ENCODE measurements around the gene VCAN.

VCAN gene

GRCh38 chr5:83570916-83571315 lies 99.4 kb downstream of the VCAN start:
- H3K4me3 Mint-ChIP-seq = no peak overlapping the region
- H3K27ac Mint-ChIP-seq = peak overlapping the region in 1 of 3 experiments; percentile 14
- peaks cover 86% of the 10 kb centered on the region for H3K36me3 Mint-ChIP-seq (ENCODE audit: low read depth)
- H3K4me1 Mint-ChIP-seq = peaks cover 15% of the 10 kb centered on the region
- no peak for TF ChIP-seq CTCF (IDR thresholded peaks at IDR 0.05; ENCODE audit: unreplicated experiment in 3 of 3)
- no peaks in the 10 kb centered on the region for H3K27me3 Mint-ChIP-seq (ENCODE audit: low read depth)
- H3K9me3 Mint-ChIP-seq = no peaks in the 10 kb centered on the region

GRCh38 chr5:83572271-83572670 lies 100.7 kb downstream of the VCAN start:
- TF ChIP-seq CTCF (IDR thresholded peaks at IDR 0.05; ENCODE audit: unreplicated experiment in 3 of 3) = no peak
- Mint-ChIP-seq H3K4me3 (no peak overlapping the region), H3K9me3 (peaks cover 10% of the 10 kb centered on the region), H3K36me3 (ENCODE audit: low read depth) (peaks cover 86% of the 10 kb centered on the region), H3K27me3 (ENCODE audit: low read depth) (no peaks in the 10 kb centered on the region), H3K27ac (no peak overlapping the region), H3K4me1 (peaks cover 8% of the 10 kb centered on the region)

- Mint-ChIP-seq H3K4me1 (no peaks in the 10 kb centered on the region), H3K4me3 (no peak overlapping the region), H3K9me3 (peaks cover 14% of the 10 kb centered on the region), H3K36me3 (ENCODE audit: low read depth) (peaks cover 81% of the 10 kb centered on the region), H3K27me3 (ENCODE audit: low read depth) (no peaks in the 10 kb centered on the region), H3K27ac (peak overlapping the region in 1 of 3 experiments; percentile 65)
- no peak for TF ChIP-seq CTCF (IDR thresholded peaks at IDR 0.05; ENCODE audit: unreplicated experiment in 3 of 3)
Measured at GRCh38 chr5:83576341-83576740, 104.8 kb downstream of the VCAN start.

- no peak overlapping the region for H3K4me3 Mint-ChIP-seq
- no peak for TF ChIP-seq CTCF (IDR thresholded peaks at IDR 0.05; ENCODE audit: unreplicated experiment in 3 of 3)
- H3K9me3 Mint-ChIP-seq = peaks cover 14% of the 10 kb centered on the region
- peaks cover 86% of the 10 kb centered on the region for H3K36me3 Mint-ChIP-seq (ENCODE audit: low read depth)
- no peaks in the 10 kb centered on the region for H3K27me3 Mint-ChIP-seq (ENCODE audit: low read depth)
- H3K27ac Mint-ChIP-seq = peak overlapping the region in 1 of 3 experiments; percentile 65
- H3K4me1 Mint-ChIP-seq = no peaks in the 10 kb centered on the region
Measured at GRCh38 chr5:83577036-83577636, 105.6 kb downstream of the VCAN start.

- Mint-ChIP-seq H3K27me3 (ENCODE audit: low read depth) (no peaks in the 10 kb centered on the region), H3K4me3 (no peak overlapping the region), H3K36me3 (ENCODE audit: low read depth) (peaks cover 44% of the 10 kb centered on the region), H3K4me1 (peaks cover 9% of the 10 kb centered on the region), H3K9me3 (no peaks in the 10 kb centered on the region), H3K27ac (no peak overlapping the region)
- TF ChIP-seq CTCF (IDR thresholded peaks at IDR 0.05; ENCODE audit: unreplicated experiment in 3 of 3) = no peak
Measured at GRCh38 chr5:83583859-83584258, 112.3 kb downstream of the VCAN start.
